Astrocyte (in vitro differentiated cells and primary cell): ENCODE data around the gene COA4.

Source experiments
- CTCF ChIP-seq: IDR thresholded peaks from 2 replicates; pipeline ENCODE4 v1.5.1; 2011; ENCODE audit warnings: low read depth, mild to moderate bottlenecking, inconsistent platforms, low read length, moderate library complexity; ENCODE audit not compliant: insufficient read depth
- EZH2 ChIP-seq: IDR thresholded peaks from 2 replicates; pipeline ENCODE4 v1.6.1; 2012; ENCODE audit warnings: mild to moderate bottlenecking, low read length, inconsistent platforms; ENCODE audit not compliant: insufficient read depth

- TF ChIP-seq CTCF (no peak), EZH2 (no peak)
Measured at GRCh38 chr11:73872749-73873357, 3.8 kb downstream of the COA4 start.
